HCT116 (cell line): ENCODE data around the gene CLN3. TPM values are rescaled to one million over a fixed set of nuclear protein-coding genes. Genes with fewer than 3 reads are reported as not detected.
"Not testable (repeated sequence)": the region's sequence is repeated elsewhere in the genome, so short reads cannot be mapped to it uniquely, and the experiment has no call there.

Experiments
- ATAC-seq: fragments of 200-7000 bp; cut with Tn5 transposase; 2 replicates; pipeline ENCODE4 v1.9.1; 2020; ENCODE audit warnings: mild to moderate bottlenecking, moderate library complexity
- BruUV-seq: library from RNA; stranded (reverse); fragments of 400-500 nt; replicated peaks from 2 replicates; lab custom pipeline; 2021; lab: Mats Ljungman, UMichigan
- CTCF ChIA-PET: fragments of 300-600 bp; sonication (Branson Sonifier 250); formaldehyde crosslinking; loops from one replicate; lab custom pipeline; 2021; ENCODE audit warnings: antibody characterized with exemption; lab: Charles Lee
- POLR2A ChIA-PET: fragments of 300-600, 350-600 bp; sonication (Branson Sonifier 250); formaldehyde crosslinking; loops from one replicate; lab custom pipeline; 2021; ENCODE audit warnings: antibody characterized with exemption; lab: Charles Lee
- RAD21 ChIA-PET, 2 experiments: fragments of 300-600 bp; sonication (Branson Sonifier 250); formaldehyde crosslinking; loops; one replicate each; lab custom pipeline; 2023; ENCODE audit warnings: low total read pairs in 2 of 2; ENCODE audit not compliant: uncharacterized antibody in 2 of 2, unreplicated experiment in 2 of 2, low non-redundant PET in 1 of 2; lab: Charles Lee
- DNase-seq: peaks from one replicate; pipeline ENCODE4 v3.0.0-alpha.2; 2010; ENCODE audit warnings: low read depth, low spot score
- H2AFZ ChIP-seq: fragments of 200-600 bp; shearing (Covaris generic), sonication (generic); 2 replicates; pipeline ENCODE4 v1.6.1; 2017; ENCODE audit warnings: low read depth, mixed run types, mixed read lengths, antibody characterized with exemption, low read length; ENCODE audit not compliant: poor library complexity, severe bottlenecking
- H3K27ac ChIP-seq: 2 replicates; pipeline ENCODE4 v1.5.1; 2012; ENCODE audit warnings: low read depth, low read length
- H3K27me3 ChIP-seq: fragments of 200-600 bp; sonication (generic); 2 replicates; pipeline ENCODE4 v1.6.1; 2016; ENCODE audit warnings: mixed run types, low read length, mixed read lengths; ENCODE audit not compliant: insufficient read depth
- H3K36me3 ChIP-seq, 2 experiments: fragments of 200-500 bp in 1 of 2; fragments of 200-600 bp in 1 of 2; sonication (Bioruptor generic) in 1 of 2; sonication (generic) in 1 of 2; 2 replicates each; pipeline versions ENCODE4 v1.5.1 to v1.6.1; 2014 to 2016; ENCODE audit warnings: low read length in 2 of 2, inconsistent platforms in 1 of 2, mixed read lengths in 1 of 2, mixed run types in 1 of 2; ENCODE audit not compliant: insufficient read depth in 2 of 2, control insufficient read depth in 1 of 2
- H3K4me1 ChIP-seq, 2 experiments: fragments of 200-600 bp in 1 of 2; sonication (generic) in 1 of 2; 2 replicates each; pipeline versions ENCODE4 v1.5.1 to v1.6.1; 2012 to 2017; ENCODE audit warnings: low read length in 2 of 2, inconsistent platforms in 1 of 2, mild to moderate bottlenecking in 1 of 2, mixed read lengths in 1 of 2, mixed run types in 1 of 2, moderate library complexity in 1 of 2; ENCODE audit not compliant: insufficient read depth in 2 of 2, control insufficient read depth in 1 of 2
- H3K4me2 ChIP-seq: fragments of 200-600 bp; sonication (generic); 2 replicates; pipeline ENCODE4 v1.6.1; 2017; ENCODE audit warnings: mixed run types, low read length, mixed read lengths
- H3K4me3 ChIP-seq, 2 experiments: fragments of 200-600 bp in 1 of 2; sonication (generic) in 1 of 2; replicated peaks in 1 of 2; 2 replicates each; pipeline ENCODE4 v1.5.1; 2011 to 2016; ENCODE audit warnings: low read length in 2 of 2, control low read depth in 1 of 2, low read depth in 1 of 2, mild to moderate bottlenecking in 1 of 2, mixed read lengths in 1 of 2, mixed run types in 1 of 2
- H3K79me2 ChIP-seq: fragments of 200-600 bp; sonication (generic); 2 replicates; pipeline ENCODE4 v1.6.1; 2017; ENCODE audit warnings: mild to moderate bottlenecking, mixed run types, low read length, moderate library complexity, mixed read lengths; ENCODE audit not compliant: insufficient read depth
- H3K9ac ChIP-seq: fragments of 200-600 bp; sonication (generic); 2 replicates; pipeline ENCODE4 v1.6.1; 2016; ENCODE audit warnings: low read length, mixed read lengths
- H3K9me2 ChIP-seq: fragments of 200-600 bp; sonication (generic), shearing (Covaris generic); 2 replicates; pipeline ENCODE4 v1.6.1; 2017; ENCODE audit warnings: mixed run types, mild to moderate bottlenecking, moderate library complexity; ENCODE audit not compliant: insufficient read depth
- H3K9me3 ChIP-seq, 2 experiments: fragments of 200-500 bp in 1 of 2; fragments of 200-600 bp in 1 of 2; sonication (Bioruptor generic) in 1 of 2; sonication (generic) in 1 of 2; 2 replicates each; pipeline ENCODE4 v1.6.1; 2014 to 2017; ENCODE audit warnings: low read length in 2 of 2, mixed read lengths in 2 of 2, inconsistent platforms in 1 of 2, low read depth in 1 of 2, mild to moderate bottlenecking in 1 of 2, mixed run types in 1 of 2, moderate library complexity in 1 of 2; ENCODE audit not compliant: control insufficient read depth in 1 of 2, insufficient read depth in 1 of 2
- H4K20me1 ChIP-seq: fragments of 200-600 bp; sonication (generic), shearing (Covaris generic); 2 replicates; pipeline ENCODE4 v1.6.1; 2017; ENCODE audit warnings: mixed run types, mild to moderate bottlenecking, moderate library complexity; ENCODE audit not compliant: insufficient read depth
- CBX3 ChIP-seq: IDR thresholded peaks from 2 replicates; pipeline ENCODE4 v1.6.1; 2012; ENCODE audit warnings: low read depth
- CEBPB ChIP-seq: IDR thresholded peaks from 2 replicates; pipeline ENCODE4 v1.6.1; 2012; ENCODE audit warnings: low read depth
- EGR1 ChIP-seq: IDR thresholded peaks from 2 replicates; pipeline ENCODE4 v1.6.1; 2012; ENCODE audit warnings: low read depth
- ELF1 ChIP-seq: IDR thresholded peaks from 2 replicates; pipeline ENCODE4 v1.6.1; 2012; ENCODE audit warnings: low read depth, borderline replicate concordance
- POLR2A ChIP-seq: IDR thresholded peaks from 2 replicates; pipeline ENCODE4 v1.7.0; 2011; ENCODE audit warnings: borderline replicate concordance; ENCODE audit not compliant: insufficient read depth, insufficient read length; ENCODE audit errors: extremely low read depth
- REST ChIP-seq: IDR thresholded peaks from 2 replicates; pipeline ENCODE4 v1.6.1; 2012; ENCODE audit warnings: low read depth
- TCF7L2 ChIP-seq: IDR thresholded peaks from 2 replicates; pipeline ENCODE4 v1.7.0; 2011; ENCODE audit warnings: borderline replicate concordance, inconsistent platforms; ENCODE audit not compliant: insufficient read depth, insufficient read length; ENCODE audit errors: extremely low read depth
- YY1 ChIP-seq: IDR thresholded peaks from 2 replicates; pipeline ENCODE4 v1.6.1; 2011; ENCODE audit warnings: low read length, low read depth, moderate library complexity, mild to moderate bottlenecking; ENCODE audit not compliant: insufficient replicate concordance; ENCODE audit errors: extremely low read depth
- intact Hi-C: fragments of 100-400 bp; cut with micrococcal nuclease; formaldehyde crosslinking; loops from 2 replicates; pipeline ENCODE4 v1.10.0; 2022
- total RNA-seq: library from RNA; stranded (reverse); gene quantifications from one replicate; pipeline ENCODE4 v1.2.1, GENCODE V29; 2021; ENCODE audit not compliant: unreplicated experiment

Gene CLN3
- total RNA-seq, 1 experiment from 2014 or later: 19.9 TPM

GRCh38 chr16:28483361-28483760, 8.5 kb downstream of the CLN3 start:
- H3K9me3 ChIP-seq, H3K4me3 ChIP-seq, intact Hi-C loops, H3K4me2 ChIP-seq, H3K4me1 ChIP-seq, DNase-seq, CTCF ChIA-PET, H3K36me3 ChIP-seq, H3K27me3 ChIP-seq, ATAC-seq, H3K9me2 ChIP-seq, POLR2A ChIA-PET, H3K27ac ChIP-seq, H3K9ac ChIP-seq, H3K79me2 ChIP-seq, RAD21 ChIA-PET, H4K20me1 ChIP-seq, H2AFZ ChIP-seq, BruUV-seq: not testable (repeated sequence)

DNA sequence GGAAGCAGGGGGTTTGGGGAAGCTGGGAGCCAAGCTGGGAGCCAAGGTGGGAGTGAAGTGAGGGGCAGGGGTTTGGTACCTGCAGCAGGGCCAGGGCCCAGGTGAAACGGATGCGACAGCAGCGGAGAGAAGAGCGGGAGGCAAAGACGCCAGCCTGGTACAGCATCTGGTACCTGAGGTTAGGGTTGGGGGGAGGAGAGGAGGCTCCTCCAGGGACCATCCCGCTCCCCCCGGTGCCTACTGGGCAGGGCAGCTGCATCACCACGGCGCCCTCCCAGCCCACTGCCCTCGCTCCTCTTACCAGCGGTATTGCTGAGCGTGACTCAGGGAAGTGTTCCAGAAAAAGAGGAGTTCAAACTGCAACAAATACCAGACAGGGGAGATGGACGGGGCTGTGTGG, 9.8 kb downstream of the CLN3 start:
- no peak overlapping the region for H2AFZ ChIP-seq
- TF ChIP-seq POLR2A: no peak
- no peak for TF ChIP-seq TCF7L2
- TF ChIP-seq CBX3: no peak
- TF ChIP-seq ELF1: no peak
- no peak for TF ChIP-seq YY1
- TF ChIP-seq REST: no peak
- no peak for TF ChIP-seq CEBPB
- TF ChIP-seq EGR1: no peak
- H3K9me3 ChIP-seq: no peaks in the 10 kb centered on the region
- intact Hi-C loops: no loop called here
- BruUV-seq: no TSS peak
- no peaks in the 10 kb centered on the region for H3K4me1 ChIP-seq
- no peak for DNase-seq
- no peak overlapping the region for H3K4me2 ChIP-seq
- H3K9me2 ChIP-seq: no peaks in the 10 kb centered on the region
- H3K27me3 ChIP-seq: no peaks in the 10 kb centered on the region
- peaks cover 0 to 4% of the 10 kb centered on the region in 2 experiments; a peak in 1 of 4 replicates for H3K36me3 ChIP-seq
- ATAC-seq: no peak
- H3K79me2 ChIP-seq: no peaks in the 10 kb centered on the region
- no peak overlapping the region for H3K27ac ChIP-seq
- no peak overlapping the region for H3K9ac ChIP-seq
- no peaks in the 10 kb centered on the region for H4K20me1 ChIP-seq
- ChIA-PET POLR2A (no interaction called here), CTCF (no interaction called here), RAD21 (no interaction called here)
- no peak overlapping the region for H3K4me3 ChIP-seq
